Gastroesophageal sphincter (tissue), 4 donors: ENCODE data around the gene GALNTL6. TPM values are rescaled to one million over a fixed set of nuclear protein-coding genes. Genes with fewer than 3 reads are reported as not detected.

ENCODE experiments used
- ATAC-seq: fragments of 150-250 bp; one replicate; pipeline ENCODE4 v1.9.1; 2016; ENCODE audit warnings: mild to moderate bottlenecking, moderate library complexity
- H3K27ac ChIP-seq, 4 donors: fragments of 200-600 bp; sonication (generic) in 3 of 4; 1 replicate in 3 of 4; 2 replicates in 1 of 4; pipeline ENCODE4 v1.5.1; 2016 to 2019
- H3K27me3 ChIP-seq: fragments of 200-600 bp; sonication (generic); one replicate; pipeline ENCODE4 v1.5.1; 2019
- H3K36me3 ChIP-seq, 2 donors: fragments of 200-600 bp; sonication (generic); one replicate each; pipeline ENCODE4 v1.5.1; 2019; ENCODE audit warnings: control low read depth in 1 of 2
- H3K4me1 ChIP-seq, 3 donors: fragments of 200-600 bp; sonication (generic); 1 replicate in 2 of 3; 2 replicates in 1 of 3; pipeline ENCODE4 v1.5.1; 2016 to 2019; ENCODE audit warnings: control low read depth in 2 of 3
- H3K4me3 ChIP-seq, 2 donors: fragments of 200-600 bp; sonication (generic); one replicate each; pipeline ENCODE4 v1.5.1; 2019; ENCODE audit warnings: mild to moderate bottlenecking in 1 of 2, moderate library complexity in 1 of 2
- H3K9me3 ChIP-seq, 3 donors: fragments of 200-600 bp; sonication (generic); one replicate each; pipeline ENCODE4 v1.5.1; 2017 to 2019; ENCODE audit warnings: control low read depth in 2 of 3
- EP300 ChIP-seq: sonication (generic); formaldehyde crosslinking; IDR thresholded peaks from one replicate; pipeline ENCODE4 v1.6.1; 2017; ENCODE audit warnings: antibody characterized with exemption, mild to moderate bottlenecking
- POLR2A ChIP-seq, 2 donors: fragments of 450-650 bp; IDR thresholded peaks; one replicate each; pipeline ENCODE4 v1.6.1; 2017; ENCODE audit warnings: antibody characterized with exemption in 2 of 2, mild to moderate bottlenecking in 2 of 2, moderate library complexity in 1 of 2
- POLR2AphosphoS5 ChIP-seq: sonication (generic); formaldehyde crosslinking; IDR thresholded peaks from one replicate; pipeline ENCODE4 v1.6.1; 2017; ENCODE audit warnings: antibody characterized with exemption
- WGBS, 2 donors: methylation state at CpG; one replicate each; pipeline ENCODE4 v1.1.5; 2018; ENCODE audit warnings: low coverage in 1 of 2; 5-methylcytosine and 5-hydroxymethylcytosine counted together
- total RNA-seq, 4 donors: library from RNA; depleted of rRNA; stranded (reverse); fragments of >200 nt; gene quantifications; one replicate each; pipeline ENCODE4 v1.1.0, GENCODE V29; 2016
- TF ChIP-seq, protein P1 (sequence below), 4 experiments: fragments of 200-600 bp in 2 of 4; fragments of 450-650 bp in 2 of 4; sonication (generic) in 1 of 4; IDR thresholded peaks; one replicate each; pipeline ENCODE4 v1.5.1; 2017 to 2019; ENCODE audit warnings: antibody characterized with exemption in 4 of 4, mild to moderate bottlenecking in 2 of 4, moderate library complexity in 2 of 4

The GALNTL6 gene
- total RNA-seq, 4 donors from 2014 or later, result not detected

GRCh38 chr4:172698256-172698655 lies 885.1 kb downstream of the GALNTL6 start:
- Histone ChIP-seq H3K9me3 (no peaks in the 10 kb centered on the region), H3K36me3 (no peaks in the 10 kb centered on the region), H3K4me1 (no peaks in the 10 kb centered on the region), H3K27me3 (no peaks in the 10 kb centered on the region), H3K4me3 (no peak overlapping the region), H3K27ac (no peak overlapping the region)
- no peak for ATAC-seq
- 38 to 39% methylated on average over 3 to 4 of the region's 4 CpGs for WGBS, 2 donors
- TF ChIP-seq, protein P1, sequence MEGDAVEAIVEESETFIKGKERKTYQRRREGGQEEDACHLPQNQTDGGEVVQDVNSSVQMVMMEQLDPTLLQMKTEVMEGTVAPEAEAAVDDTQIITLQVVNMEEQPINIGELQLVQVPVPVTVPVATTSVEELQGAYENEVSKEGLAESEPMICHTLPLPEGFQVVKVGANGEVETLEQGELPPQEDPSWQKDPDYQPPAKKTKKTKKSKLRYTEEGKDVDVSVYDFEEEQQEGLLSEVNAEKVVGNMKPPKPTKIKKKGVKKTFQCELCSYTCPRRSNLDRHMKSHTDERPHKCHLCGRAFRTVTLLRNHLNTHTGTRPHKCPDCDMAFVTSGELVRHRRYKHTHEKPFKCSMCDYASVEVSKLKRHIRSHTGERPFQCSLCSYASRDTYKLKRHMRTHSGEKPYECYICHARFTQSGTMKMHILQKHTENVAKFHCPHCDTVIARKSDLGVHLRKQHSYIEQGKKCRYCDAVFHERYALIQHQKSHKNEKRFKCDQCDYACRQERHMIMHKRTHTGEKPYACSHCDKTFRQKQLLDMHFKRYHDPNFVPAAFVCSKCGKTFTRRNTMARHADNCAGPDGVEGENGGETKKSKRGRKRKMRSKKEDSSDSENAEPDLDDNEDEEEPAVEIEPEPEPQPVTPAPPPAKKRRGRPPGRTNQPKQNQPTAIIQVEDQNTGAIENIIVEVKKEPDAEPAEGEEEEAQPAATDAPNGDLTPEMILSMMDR (IDR thresholded peaks at IDR 0.05), result no peak
- no peak for TF ChIP-seq POLR2A (IDR thresholded peaks at IDR 0.05)
- no peak for TF ChIP-seq EP300
- TF ChIP-seq POLR2AphosphoS5, result no peak

GRCh38 chr4:172705565-172705964 lies 892.4 kb downstream of the GALNTL6 start:
- H3K27me3 ChIP-seq, result no peaks in the 10 kb centered on the region
- no peak overlapping the region for H3K27ac ChIP-seq
- H3K4me1 ChIP-seq, result no peaks in the 10 kb centered on the region
- ATAC-seq, result no peak
- H3K4me3 ChIP-seq, result no peak overlapping the region
- H3K36me3 ChIP-seq, result no peaks in the 10 kb centered on the region
- H3K9me3 ChIP-seq, result peaks cover 0 to 17% (median 0%) of the 10 kb centered on the region in 3 donors
- TF ChIP-seq POLR2AphosphoS5 (no peak), EP300 (no peak), POLR2A (IDR thresholded peaks at IDR 0.05) (no peak)
- TF ChIP-seq, protein P1 (IDR thresholded peaks at IDR 0.05), result no peak

GRCh38 chr4:172706000-172706399 lies 892.8 kb downstream of the GALNTL6 start:
- H3K36me3 ChIP-seq, result no peaks in the 10 kb centered on the region
- ATAC-seq, result no peak
- no peak overlapping the region for H3K27ac ChIP-seq
- no peaks in the 10 kb centered on the region for H3K27me3 ChIP-seq
- TF ChIP-seq POLR2A (IDR thresholded peaks at IDR 0.05) (no peak), EP300 (no peak)
- TF ChIP-seq, protein P1 (IDR thresholded peaks at IDR 0.05), result no peak
- no peaks in the 10 kb centered on the region for H3K4me1 ChIP-seq
- peaks cover 0 to 17% (median 0%) of the 10 kb centered on the region in 3 donors for H3K9me3 ChIP-seq
- H3K4me3 ChIP-seq, result no peak overlapping the region

DNA sequence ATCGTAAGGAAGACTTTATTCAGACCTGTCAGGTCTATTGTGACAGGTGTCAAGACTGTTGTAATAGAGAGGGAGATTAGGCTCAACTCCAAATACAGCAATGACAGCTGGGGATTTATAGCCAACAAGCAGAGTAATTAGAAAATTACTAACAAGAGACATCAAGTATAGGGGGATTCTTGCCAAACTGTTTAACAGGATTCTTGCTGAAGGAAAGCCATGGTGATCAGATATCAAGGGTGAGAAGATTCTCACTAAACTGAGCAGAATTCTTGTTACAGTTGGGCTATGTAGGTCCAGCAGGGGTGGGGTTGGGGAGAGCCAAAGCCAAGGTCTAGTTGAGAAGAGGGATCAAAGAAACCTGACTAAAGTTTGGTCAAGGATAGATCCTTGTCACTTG lies 894.4 kb downstream of the GALNTL6 start:
- Histone ChIP-seq H3K36me3 (no peaks in the 10 kb centered on the region), H3K27me3 (no peaks in the 10 kb centered on the region), H3K27ac (no peak overlapping the region), H3K4me3 (no peak overlapping the region), H3K9me3 (peaks cover 0 to 17% (median 0%) of the 10 kb centered on the region in 3 donors), H3K4me1 (no peaks in the 10 kb centered on the region)
- no peak for ATAC-seq
- TF ChIP-seq POLR2A (IDR thresholded peaks at IDR 0.05) (no peak), POLR2AphosphoS5 (no peak), EP300 (no peak)
- TF ChIP-seq, protein P1 (IDR thresholded peaks at IDR 0.05), result no peak
- WGBS, 2 donors, result 69 to 85% methylated on average over 1 of the region's 1 CpG

DNA sequence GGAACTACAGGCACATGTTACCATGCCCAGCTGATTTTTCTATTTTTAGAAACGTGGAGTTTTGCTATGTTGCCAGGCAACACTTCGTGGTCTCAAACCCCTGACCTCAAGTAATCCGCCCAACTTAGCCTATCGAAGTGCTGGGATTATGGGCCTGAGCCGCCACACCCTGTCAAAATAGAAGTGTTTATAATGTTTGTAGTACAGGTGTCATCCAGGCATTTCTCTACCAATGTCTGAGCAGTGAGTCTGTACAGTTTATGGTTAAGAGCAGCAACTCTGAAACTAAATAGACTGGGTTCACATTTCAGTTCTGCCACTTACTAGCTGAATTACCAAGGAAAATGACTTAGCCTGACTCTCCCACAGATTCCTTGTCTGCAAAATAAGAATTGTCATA lies 895.0 kb downstream of the GALNTL6 start:
- ATAC-seq, result no peak
- Histone ChIP-seq H3K9me3 (peaks cover 0 to 17% (median 0%) of the 10 kb centered on the region in 3 donors), H3K4me1 (no peaks in the 10 kb centered on the region), H3K36me3 (no peaks in the 10 kb centered on the region), H3K27ac (no peak overlapping the region), H3K27me3 (no peaks in the 10 kb centered on the region), H3K4me3 (no peak overlapping the region)
- TF ChIP-seq, protein P1 (IDR thresholded peaks at IDR 0.05), result no peak
- no peak for TF ChIP-seq POLR2A (IDR thresholded peaks at IDR 0.05)
- TF ChIP-seq EP300, result no peak
- no peak for TF ChIP-seq POLR2AphosphoS5
- WGBS, 2 donors, result 43 to 79% methylated on average over 5 of the region's 5 CpGs
